Neural cell (in vitro differentiated cells): ENCODE measurements around the gene CH25H. TPM values are rescaled to one million over a fixed set of nuclear protein-coding genes. Genes with fewer than 3 reads are reported as not detected.

ENCODE experiments used
- H2AFZ ChIP-seq: fragments of 200-600, 300-800 bp; sonication (generic), shearing (Covaris generic); 2 replicates; pipeline ENCODE4 v1.6.0; 2014; ENCODE audit warnings: low read depth, mild to moderate bottlenecking, antibody characterized with exemption, low read length, moderate library complexity
- H3F3A ChIP-seq: fragments of 200-600 bp; shearing (Covaris generic); 2 replicates; pipeline ENCODE4 v1.6.1; 2016; ENCODE audit warnings: mild to moderate bottlenecking, moderate library complexity, mixed read lengths, antibody characterized with exemption, low read length; ENCODE audit not compliant: insufficient read depth, poor library complexity, severe bottlenecking
- H3K27ac ChIP-seq: fragments of 200-600, 300-800 bp; sonication (generic), shearing (Covaris generic); 2 replicates; pipeline ENCODE4 v1.5.1; 2014; ENCODE audit warnings: mild to moderate bottlenecking, low read length, moderate library complexity
- H3K27me3 ChIP-seq: fragments of 300-800, 200-600 bp; sonication (generic), shearing (Covaris generic); 2 replicates; pipeline ENCODE4 v1.6.0; 2014; ENCODE audit warnings: mild to moderate bottlenecking, low read depth, low read length, moderate library complexity; ENCODE audit not compliant: insufficient read depth
- H3K36me3 ChIP-seq: fragments of 300-800, 200-600 bp; sonication (generic), shearing (Covaris generic); 2 replicates; pipeline ENCODE4 v1.5.1; 2014; ENCODE audit warnings: mild to moderate bottlenecking, antibody characterized with exemption, low read length, moderate library complexity; ENCODE audit not compliant: insufficient read depth
- H3K4me2 ChIP-seq: fragments of 300-800, 200-600 bp; sonication (generic), shearing (Covaris generic); 2 replicates; pipeline ENCODE4 v1.6.0; 2014; ENCODE audit warnings: mild to moderate bottlenecking, low read length
- H3K4me3 ChIP-seq: fragments of 300-800, 200-600 bp; sonication (generic), shearing (Covaris generic); 2 replicates; pipeline ENCODE4 v1.5.1; 2014; ENCODE audit warnings: mild to moderate bottlenecking, low read length, moderate library complexity
- H3K79me2 ChIP-seq: fragments of 200-600 bp; shearing (Covaris generic); replicated peaks from 2 replicates; pipeline ENCODE4 v1.6.0; 2014; ENCODE audit warnings: mild to moderate bottlenecking, low read length, moderate library complexity; ENCODE audit not compliant: insufficient read depth
- H3K9ac ChIP-seq: fragments of 300-800, 200-600 bp; sonication (generic), shearing (Covaris generic); 2 replicates; pipeline ENCODE4 v1.6.1; 2016; ENCODE audit warnings: mild to moderate bottlenecking, low read length, mixed read lengths
- H3K9me2 ChIP-seq: fragments of 200-600 bp; shearing (Covaris generic); 2 replicates; pipeline ENCODE4 v1.6.1; 2016; ENCODE audit warnings: mild to moderate bottlenecking, low read length, mixed read lengths; ENCODE audit not compliant: insufficient read depth
- H3K9me3 ChIP-seq: fragments of 200-600, 300-800 bp; sonication (generic), shearing (Covaris generic); 2 replicates; pipeline ENCODE4 v1.6.1; 2016; ENCODE audit warnings: mild to moderate bottlenecking, mixed run types, low read length, moderate library complexity, mixed read lengths
- H4K20me1 ChIP-seq: fragments of 200-600 bp; shearing (Covaris generic); 2 replicates; pipeline ENCODE4 v1.6.1; 2016; ENCODE audit warnings: mild to moderate bottlenecking, mixed run types; ENCODE audit not compliant: insufficient read depth
- CTCF ChIP-seq: fragments of 450-650 bp; IDR thresholded peaks from 2 replicates; pipeline ENCODE4 v1.5.1; 2014; ENCODE audit warnings: antibody characterized with exemption, mild to moderate bottlenecking, moderate library complexity; ENCODE audit not compliant: poor library complexity, severe bottlenecking
- EP300 ChIP-seq: fragments of 450-650 bp; conservative IDR thresholded peaks from 2 replicates; pipeline ENCODE4 v1.6.1; 2014; ENCODE audit warnings: antibody characterized with exemption, mild to moderate bottlenecking, moderate library complexity; ENCODE audit not compliant: poor library complexity, severe bottlenecking
- EZH2 ChIP-seq: fragments of 200-600, 300-800 bp; shearing (Covaris generic), sonication (generic); IDR thresholded peaks from 2 replicates; pipeline ENCODE4 v1.6.1; 2014; ENCODE audit warnings: antibody characterized with exemption, low read length, borderline replicate concordance, mild to moderate bottlenecking; ENCODE audit not compliant: insufficient read depth, poor library complexity, severe bottlenecking
- MXI1 ChIP-seq: fragments of 450-650 bp; conservative IDR thresholded peaks from 2 replicates; pipeline ENCODE4 v1.6.1; 2014; ENCODE audit warnings: antibody characterized with exemption, mild to moderate bottlenecking; ENCODE audit not compliant: poor library complexity, severe bottlenecking
- POLR2AphosphoS5 ChIP-seq: IDR thresholded peaks from 2 replicates; pipeline ENCODE4 v1.6.1; 2012
- RAD21 ChIP-seq: fragments of 450-650 bp; conservative IDR thresholded peaks from 2 replicates; pipeline ENCODE4 v1.6.1; 2014; ENCODE audit warnings: antibody characterized with exemption, mild to moderate bottlenecking, moderate library complexity
- REST ChIP-seq: IDR thresholded peaks from 2 replicates; pipeline ENCODE4 v1.6.1; 2012; ENCODE audit warnings: borderline replicate concordance
- SMC3 ChIP-seq: fragments of 450-650 bp; conservative IDR thresholded peaks from 2 replicates; pipeline ENCODE4 v1.6.1; 2014; ENCODE audit warnings: antibody characterized with exemption, mild to moderate bottlenecking, moderate library complexity; ENCODE audit not compliant: poor library complexity
- TAF1 ChIP-seq: IDR thresholded peaks from 2 replicates; pipeline ENCODE4 v1.6.1; 2012; ENCODE audit warnings: low read depth
- polyA plus RNA-seq: library from polyadenylated mRNA; depleted of rRNA; stranded (reverse); fragments of >200 nt; gene quantifications from 2 replicates; pipeline ENCODE4 v1.2.3, GENCODE V29; 2014

CH25H gene
- polyA plus RNA-seq, 1 donor from 2014 or later: 0.22 TPM

GRCh38 chr10:89252225-89252585 lies 45.1 kb upstream of the CH25H start:
- H3K4me3 ChIP-seq: peak overlapping the region; percentile 95

GRCh38 chr10:89251409-89252224 lies 44.5 kb upstream of the CH25H start, which contains the start of gene LIPA:
Gene LIPA, minus strand, starts transcription at chr10:89251775. Its CDS starts 4,127 bp downstream, at chr10:89247648.
- Histone ChIP-seq H3K4me3 (peak within 1 kb of the TSS; percentile 95), H4K20me1 (no peaks in the 10 kb centered on the region), H3K9me3 (peaks cover 4% of the 10 kb centered on the region), H3K36me3 (no peaks in the 10 kb centered on the region), H2AFZ (peak within 1 kb of the TSS; percentile 73), H3K9ac (peak within 1 kb of the TSS; percentile 70), H3F3A (no peaks in the 10 kb centered on the region), H3K27me3 (no peaks in the 10 kb centered on the region), H3K4me2 (peak within 1 kb of the TSS; percentile 79), H3K79me2 (no peaks in the 10 kb centered on the region), H3K27ac (peak within 1 kb of the TSS; percentile 61), H3K9me2 (no peaks in the 10 kb centered on the region)
- TF ChIP-seq MXI1 (peak; percentile 86), RAD21 (peak; percentile 16), EZH2 (no peak), CTCF (no peak), TAF1 (peak; percentile 27), SMC3 (peak; percentile 26), REST (peak; percentile 46), EP300 (no peak), POLR2AphosphoS5 (peak; percentile 35)

More at GRCh38 chr10:89252225-89252585, 45.1 kb upstream of the CH25H start:
- H3K27ac ChIP-seq: peak overlapping the region; percentile 51
- no peaks in the 10 kb centered on the region for H3K27me3 ChIP-seq
- no peaks in the 10 kb centered on the region for H3K36me3 ChIP-seq
- H3F3A ChIP-seq: no peaks in the 10 kb centered on the region
- TF ChIP-seq MXI1 (no peak), SMC3 (no peak), RAD21 (no peak), EP300 (no peak), EZH2 (no peak), POLR2AphosphoS5 (no peak)
- no peak overlapping the region for H3K9ac ChIP-seq
- H3K9me2 ChIP-seq: no peaks in the 10 kb centered on the region
- peaks cover 4% of the 10 kb centered on the region for H3K9me3 ChIP-seq
- H4K20me1 ChIP-seq: no peaks in the 10 kb centered on the region
- H2AFZ ChIP-seq: no peak overlapping the region
- no peaks in the 10 kb centered on the region for H3K79me2 ChIP-seq
- no peak overlapping the region for H3K4me2 ChIP-seq
